Activated T-cell treated with anti-CD3 and anti-CD28 coated beads for 1 hour (primary cell): Measurements from ENCODE around the gene PHPT1.

Experiments
- DNase-seq: peaks from one replicate; pipeline ENCODE4 v3.0.0-alpha.2; 2020; ENCODE audit warnings: low read depth

PHPT1 gene

GRCh38 chr9:136886610-136887597, 37.7 kb downstream of the PHPT1 start:
- DNase-seq = no peak

- no peak for DNase-seq
These were observed 39.2 kb downstream of the PHPT1 start for GRCh38 chr9:136888454-136888853.

- no peak for DNase-seq
These were observed 40.6 kb downstream of the PHPT1 start for GRCh38 chr9:136889858-136890257.

- no peak for DNase-seq
These were observed 41.5 kb downstream of the PHPT1 start for GRCh38 chr9:136890661-136891060.

GRCh38 chr9:136896027-136896426, 46.8 kb downstream of the PHPT1 start:
- DNase-seq = no peak

- DNase-seq = no peak
These were observed 49.4 kb downstream of the PHPT1 start for GRCh38 chr9:136898483-136899100.

GRCh38 chr9:136899196-136899595, 50.0 kb downstream of the PHPT1 start:
- no peak for DNase-seq

- DNase-seq = no peak
These were observed 51.3 kb downstream of the PHPT1 start for GRCh38 chr9:136900556-136900955.
